Measurements from ENCODE around the gene BAX. TPM values are rescaled to one million over a fixed set of nuclear protein-coding genes. Genes with fewer than 3 reads are reported as not detected.

The BAX gene
- total and polyA plus RNA-seq, 2 of the 4 experiments (the other 2 are of a cell fraction), result 23.3 to 169 TPM

DNA sequence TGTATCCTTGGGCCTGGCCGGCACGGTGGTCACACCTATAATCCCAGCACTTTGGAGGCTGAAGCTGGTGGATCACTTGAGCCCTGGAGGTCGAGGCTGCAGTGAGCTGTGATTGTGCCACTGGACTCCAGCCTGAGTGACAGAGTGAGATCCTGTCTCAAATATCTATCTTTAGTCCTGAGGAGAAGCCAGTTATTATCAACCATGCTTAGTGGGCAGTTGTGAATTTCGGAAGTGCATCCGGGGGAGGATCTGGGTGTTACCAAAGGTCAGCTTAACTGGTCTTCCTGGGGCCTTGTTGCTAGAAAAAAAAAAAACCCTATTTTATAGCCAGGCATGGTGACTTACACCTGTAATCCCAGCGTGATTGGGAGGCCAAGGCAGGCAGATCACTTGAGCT is 11.6 kb upstream of the BAX start:
- WGBS, 2 experiments (ENCODE audit: extremely low coverage in 2 of 2, insufficient read length in 1 of 2), result 78% methylated on average over 2 of the region's 6 CpGs; no CpG with 5 or more reads in 1 of the 2 experiments
- ChIA-PET CTCF (no interaction called here), POLR2A (ENCODE audit: unreplicated experiment) (interaction anchor here (0.7 kb wide), 1 partner anchor 9 kb away, joined by 4 read pairs; no protein-coding TSS in a partner anchor)
- no peak overlapping the region for H3K4me3 ChIP-seq (ENCODE audit: insufficient read depth, low read depth, low read length)
- H3K4me2 ChIP-seq (ENCODE audit: low read depth, low read length), result no peak overlapping the region
- no peak overlapping the region for H3K56ac ChIP-seq (ENCODE audit: extremely low read depth, insufficient read depth, low read length)
- in situ Hi-C loops (cut with MboI; ENCODE audit: low sequenced_read_pairs) (no loop called here), dilution Hi-C loops (cut with HindIII; ENCODE audit: low sequenced_read_pairs, unreplicated experiment) (no loop called here), intact Hi-C loops (cut with micrococcal nuclease) (no loop called here)
- H2BK5ac ChIP-seq (ENCODE audit: low read depth, low read length, poor library complexity, severe bottlenecking), result no peak overlapping the region
- H4K5ac ChIP-seq (ENCODE audit: low read depth, low read length), result no peak overlapping the region
- H3K27ac ChIP-seq (ENCODE audit: insufficient read depth, low read length), result no peak overlapping the region
- H3K9me3 ChIP-seq (ENCODE audit: control insufficient read depth, insufficient read depth, low read length), result peaks cover 12% of the 10 kb centered on the region; the same call in 1 of the 2 replicates
- no peaks in the 10 kb centered on the region for H4K20me1 ChIP-seq (ENCODE audit: insufficient read depth, low read length)
- H3K14ac ChIP-seq (replicated peaks; ENCODE audit: low read depth, low read length), result no peak overlapping the region
- no peak overlapping the region for H3K4ac ChIP-seq (ENCODE audit: low read depth, low read length)
- no peak overlapping the region for H2AK5ac ChIP-seq (ENCODE audit: low read depth, low read length)
- TF ChIP-seq RCOR1 (IDR thresholded peaks at IDR 0.05; ENCODE audit: insufficient replicate concordance, low read length) (no peak), ELK1 (IDR thresholded peaks at IDR 0.05; ENCODE audit: borderline replicate concordance, low read depth, low read length) (no peak), MXI1 (IDR thresholded peaks at IDR 0.05; ENCODE audit: borderline replicate concordance, low read depth, low read length) (no peak), CEBPB (IDR thresholded peaks at IDR 0.05; ENCODE audit: low read depth, low read length) (no peak), MAFK (IDR thresholded peaks at IDR 0.05; ENCODE audit: low read depth, low read length) (no peak), RFX5 (IDR thresholded peaks at IDR 0.05; ENCODE audit: low read depth, low read length) (no peak), RAD21 (IDR thresholded peaks at IDR 0.05; ENCODE audit: low read length) (no peak), FOS (IDR thresholded peaks at IDR 0.05; ENCODE audit: low read depth, low read length) (no peak), NFE2L2 (IDR thresholded peaks at IDR 0.05; ENCODE audit: low read depth, low read length) (no peak), CHD1 (IDR thresholded peaks at IDR 0.05; ENCODE audit: low read depth, low read length) (no peak), POLR2A (IDR thresholded peaks at IDR 0.05; ENCODE audit: low read depth, low read length) (no peak), SMC3 (IDR thresholded peaks at IDR 0.05; ENCODE audit: low read depth, low read length) (no peak), MAZ (IDR thresholded peaks at IDR 0.05; ENCODE audit: borderline replicate concordance, low read depth, low read length) (no peak), BHLHE40 (IDR thresholded peaks at IDR 0.05; ENCODE audit: low read depth, low read length) (no peak)
- TF ChIP-seq, protein P1, sequence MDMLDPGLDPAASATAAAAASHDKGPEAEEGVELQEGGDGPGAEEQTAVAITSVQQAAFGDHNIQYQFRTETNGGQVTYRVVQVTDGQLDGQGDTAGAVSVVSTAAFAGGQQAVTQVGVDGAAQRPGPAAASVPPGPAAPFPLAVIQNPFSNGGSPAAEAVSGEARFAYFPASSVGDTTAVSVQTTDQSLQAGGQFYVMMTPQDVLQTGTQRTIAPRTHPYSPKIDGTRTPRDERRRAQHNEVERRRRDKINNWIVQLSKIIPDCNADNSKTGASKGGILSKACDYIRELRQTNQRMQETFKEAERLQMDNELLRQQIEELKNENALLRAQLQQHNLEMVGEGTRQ (IDR thresholded peaks at IDR 0.05; ENCODE audit: low read depth, low read length), result no peak
- TF ChIP-seq, protein P2, sequence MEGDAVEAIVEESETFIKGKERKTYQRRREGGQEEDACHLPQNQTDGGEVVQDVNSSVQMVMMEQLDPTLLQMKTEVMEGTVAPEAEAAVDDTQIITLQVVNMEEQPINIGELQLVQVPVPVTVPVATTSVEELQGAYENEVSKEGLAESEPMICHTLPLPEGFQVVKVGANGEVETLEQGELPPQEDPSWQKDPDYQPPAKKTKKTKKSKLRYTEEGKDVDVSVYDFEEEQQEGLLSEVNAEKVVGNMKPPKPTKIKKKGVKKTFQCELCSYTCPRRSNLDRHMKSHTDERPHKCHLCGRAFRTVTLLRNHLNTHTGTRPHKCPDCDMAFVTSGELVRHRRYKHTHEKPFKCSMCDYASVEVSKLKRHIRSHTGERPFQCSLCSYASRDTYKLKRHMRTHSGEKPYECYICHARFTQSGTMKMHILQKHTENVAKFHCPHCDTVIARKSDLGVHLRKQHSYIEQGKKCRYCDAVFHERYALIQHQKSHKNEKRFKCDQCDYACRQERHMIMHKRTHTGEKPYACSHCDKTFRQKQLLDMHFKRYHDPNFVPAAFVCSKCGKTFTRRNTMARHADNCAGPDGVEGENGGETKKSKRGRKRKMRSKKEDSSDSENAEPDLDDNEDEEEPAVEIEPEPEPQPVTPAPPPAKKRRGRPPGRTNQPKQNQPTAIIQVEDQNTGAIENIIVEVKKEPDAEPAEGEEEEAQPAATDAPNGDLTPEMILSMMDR (conservative IDR thresholded peaks at IDR 0.05; ENCODE audit: low read depth, low read length), result no peak
- H3K9ac ChIP-seq (ENCODE audit: low read depth, low read length), result no peak overlapping the region
- BruUV-seq (replicated peaks), result no TSS peak
- no peaks in the 10 kb centered on the region for H3K79me1 ChIP-seq (ENCODE audit: low read depth in 1 of 2, low read length in 2 of 2)
- H3K23ac ChIP-seq (ENCODE audit: low read depth, low read length), result no peak overlapping the region
- H3K9me1 ChIP-seq (ENCODE audit: insufficient read depth, low read length), result no peaks in the 10 kb centered on the region
- no peaks in the 10 kb centered on the region for H3K4me1 ChIP-seq (ENCODE audit: control insufficient read depth, insufficient read depth, low read length)
- no peak overlapping the region for H4K8ac ChIP-seq (ENCODE audit: low read depth in 2 of 2, low read length in 2 of 2)
- no peak for ATAC-seq (ENCODE audit: low read depth)
- H3K27me3 ChIP-seq (ENCODE audit: control insufficient read depth, insufficient read depth, low read length), result no peaks in the 10 kb centered on the region
- no peak overlapping the region for H3K18ac ChIP-seq (ENCODE audit: low read depth, low read length)
- H2BK15ac ChIP-seq (ENCODE audit: low read depth, low read length), result no peak overlapping the region
- no peaks in the 10 kb centered on the region for H3K36me3 ChIP-seq (ENCODE audit: control insufficient read depth, insufficient read depth, low read length)
- H2BK20ac ChIP-seq (ENCODE audit: low read depth, low read length), result no peak overlapping the region
- H4K91ac ChIP-seq (ENCODE audit: insufficient read depth, low read depth, low read length), result no peak overlapping the region
- H2BK120ac ChIP-seq (ENCODE audit: low read depth, low read length), result no peak overlapping the region
- H2AFZ ChIP-seq (replicated peaks; ENCODE audit: low read length, poor library complexity), result no peak overlapping the region
- no peak for DNase-seq
- no peak overlapping the region for H2AK9ac ChIP-seq (replicated peaks; ENCODE audit: low read depth, low read length, poor library complexity)

Data from IMR-90 (cell line).